Stimulated activated CD4-positive, alpha-beta T cell treated with anti-CD3 and anti-CD28 coated beads, TNF-alpha, amount 100 ng/mL, for 1 hour (primary cell): Measurements from ENCODE around the gene SLC26A2.

ENCODE experiments used
- DNase-seq, 3 donors: peaks; one replicate each; pipeline ENCODE4 v3.0.0-alpha.2; 2020; ENCODE audit warnings: low read depth in 3 of 3, low spot score in 1 of 3

SLC26A2 gene

GRCh38 chr5:150035139-150035895, 74.8 kb downstream of the SLC26A2 start:
- DNase-seq, result no peak

DNA sequence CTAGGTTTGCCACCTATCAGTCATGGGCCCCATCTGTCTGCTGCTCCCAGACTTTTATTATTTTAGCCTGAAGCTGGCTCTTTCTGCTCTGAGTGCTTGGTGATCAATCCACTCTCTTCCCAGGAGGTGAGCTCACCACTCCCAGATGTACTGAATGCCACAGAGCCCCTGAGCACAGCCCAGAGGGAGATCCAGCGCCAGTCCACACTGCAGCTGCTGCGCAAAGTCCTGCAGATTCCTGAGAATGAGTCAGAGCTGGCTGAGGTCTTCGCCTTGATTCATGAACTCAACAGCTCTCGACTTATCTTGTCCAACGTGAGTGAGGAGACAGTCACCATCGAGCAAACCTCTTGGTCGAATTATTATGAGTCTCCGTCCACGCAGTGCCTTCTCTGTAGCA, 76.0 kb downstream of the SLC26A2 start:
- no peak for DNase-seq
